ENCODE results near the gene CFAP20DC. TPM values are rescaled to one million over a fixed set of nuclear protein-coding genes. Genes with fewer than 3 reads are reported as not detected.

CFAP20DC gene
- total and polyA plus RNA-seq, 2 of the 4 experiments (the other 2 are of a cell fraction) = 1.2 to 1.6 TPM

DNA sequence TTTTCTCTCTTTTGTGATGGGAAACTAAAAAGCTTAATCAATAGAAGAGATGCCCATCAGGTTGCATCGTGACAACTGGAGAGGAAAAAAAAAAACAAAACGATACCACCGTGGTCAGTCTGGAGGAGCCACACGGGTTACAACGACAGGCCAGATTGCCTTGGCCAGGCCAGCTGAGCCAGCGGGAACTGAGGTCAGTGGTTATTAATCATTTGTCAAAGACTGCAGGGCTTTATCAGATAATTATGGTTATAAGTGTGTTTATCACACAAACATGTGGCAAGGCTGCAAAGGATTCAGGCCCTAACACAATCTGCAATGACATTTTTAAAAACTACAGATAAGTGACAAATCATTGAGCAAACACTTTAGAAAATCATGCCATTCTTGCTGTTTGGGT is 248.3 kb downstream of the CFAP20DC start:
- H3K79me1 ChIP-seq (ENCODE audit: low read depth in 1 of 2, low read length in 2 of 2) = no peaks in the 10 kb centered on the region
- H3K4me3 ChIP-seq (ENCODE audit: insufficient read depth, low read depth, low read length) = no peak overlapping the region
- H3K18ac ChIP-seq (ENCODE audit: low read depth, low read length) = no peak overlapping the region
- TF ChIP-seq MAFK (IDR thresholded peaks at IDR 0.05; ENCODE audit: low read depth, low read length) = no peak
- no peak for TF ChIP-seq MAZ (IDR thresholded peaks at IDR 0.05; ENCODE audit: borderline replicate concordance, low read depth, low read length)
- TF ChIP-seq MXI1 (IDR thresholded peaks at IDR 0.05; ENCODE audit: borderline replicate concordance, low read depth, low read length) = no peak
- TF ChIP-seq RAD21 (IDR thresholded peaks at IDR 0.05; ENCODE audit: low read length) = no peak
- TF ChIP-seq, protein P1, sequence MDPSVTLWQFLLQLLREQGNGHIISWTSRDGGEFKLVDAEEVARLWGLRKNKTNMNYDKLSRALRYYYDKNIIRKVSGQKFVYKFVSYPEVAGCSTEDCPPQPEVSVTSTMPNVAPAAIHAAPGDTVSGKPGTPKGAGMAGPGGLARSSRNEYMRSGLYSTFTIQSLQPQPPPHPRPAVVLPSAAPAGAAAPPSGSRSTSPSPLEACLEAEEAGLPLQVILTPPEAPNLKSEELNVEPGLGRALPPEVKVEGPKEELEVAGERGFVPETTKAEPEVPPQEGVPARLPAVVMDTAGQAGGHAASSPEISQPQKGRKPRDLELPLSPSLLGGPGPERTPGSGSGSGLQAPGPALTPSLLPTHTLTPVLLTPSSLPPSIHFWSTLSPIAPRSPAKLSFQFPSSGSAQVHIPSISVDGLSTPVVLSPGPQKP (IDR thresholded peaks at IDR 0.05; ENCODE audit: borderline replicate concordance, low read depth, low read length) = no peak
- TF ChIP-seq SMC3 (IDR thresholded peaks at IDR 0.05; ENCODE audit: low read depth, low read length) = no peak
- no peak for TF ChIP-seq CEBPB (IDR thresholded peaks at IDR 0.05; ENCODE audit: low read depth, low read length)
- TF ChIP-seq, protein P2, sequence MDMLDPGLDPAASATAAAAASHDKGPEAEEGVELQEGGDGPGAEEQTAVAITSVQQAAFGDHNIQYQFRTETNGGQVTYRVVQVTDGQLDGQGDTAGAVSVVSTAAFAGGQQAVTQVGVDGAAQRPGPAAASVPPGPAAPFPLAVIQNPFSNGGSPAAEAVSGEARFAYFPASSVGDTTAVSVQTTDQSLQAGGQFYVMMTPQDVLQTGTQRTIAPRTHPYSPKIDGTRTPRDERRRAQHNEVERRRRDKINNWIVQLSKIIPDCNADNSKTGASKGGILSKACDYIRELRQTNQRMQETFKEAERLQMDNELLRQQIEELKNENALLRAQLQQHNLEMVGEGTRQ (IDR thresholded peaks at IDR 0.05; ENCODE audit: low read depth, low read length) = no peak
- no peaks in the 10 kb centered on the region for H3K36me3 ChIP-seq (ENCODE audit: control insufficient read depth, insufficient read depth, low read length)
- H3K4me1 ChIP-seq (ENCODE audit: control insufficient read depth, insufficient read depth, low read length) = no peaks in the 10 kb centered on the region
- no peak overlapping the region for H2BK20ac ChIP-seq (ENCODE audit: low read depth, low read length)
- H3K27me3 ChIP-seq (ENCODE audit: control insufficient read depth, insufficient read depth, low read length) = no peaks in the 10 kb centered on the region; the same call in 1 of the 2 replicates
- 0 out of 2 replicates have a peak, but pooled peaks cover 2% of the 10 kb centered on the region for H3K9me1 ChIP-seq (ENCODE audit: insufficient read depth, low read length)
- no peak overlapping the region for H3K27ac ChIP-seq (ENCODE audit: insufficient read depth, low read length)
- in situ Hi-C loops (cut with MboI; ENCODE audit: low sequenced_read_pairs) (loop anchor here (25.0 kb wide), 1 partner anchor 1061 kb away; no protein-coding TSS in a partner anchor), intact Hi-C loops (cut with micrococcal nuclease) (no loop called here), dilution Hi-C loops (cut with HindIII; ENCODE audit: low sequenced_read_pairs, unreplicated experiment) (no loop called here)
- DNase-seq (no peak), ATAC-seq (ENCODE audit: low read depth) (no peak)
- no peak overlapping the region for H2BK120ac ChIP-seq (ENCODE audit: low read depth, low read length)
- no peak overlapping the region for H3K4me2 ChIP-seq (ENCODE audit: low read depth, low read length)
- POLR2A ChIA-PET (ENCODE audit: unreplicated experiment) = no interaction called here
- H3K9me3 ChIP-seq (ENCODE audit: control insufficient read depth, insufficient read depth, low read length) = no peaks in the 10 kb centered on the region
- CTCF ChIA-PET = no interaction called here
- no peak overlapping the region for H2BK5ac ChIP-seq (ENCODE audit: low read depth, low read length, poor library complexity, severe bottlenecking)
- no peak overlapping the region for H3K14ac ChIP-seq (replicated peaks; ENCODE audit: low read depth, low read length)
- H3K9ac ChIP-seq (ENCODE audit: low read depth, low read length) = no peak overlapping the region
- no peak overlapping the region for H2BK15ac ChIP-seq (ENCODE audit: low read depth, low read length)
- no peak overlapping the region for H3K56ac ChIP-seq (ENCODE audit: extremely low read depth, insufficient read depth, low read length)
- H2AFZ ChIP-seq (replicated peaks; ENCODE audit: low read length, poor library complexity) = no peak overlapping the region
- H3K4ac ChIP-seq (ENCODE audit: low read depth, low read length) = no peak overlapping the region
- H4K20me1 ChIP-seq (ENCODE audit: insufficient read depth, low read length) = no peaks in the 10 kb centered on the region
- WGBS, 2 experiments (ENCODE audit: extremely low coverage in 2 of 2, insufficient read length in 1 of 2) = no CpG with 5 or more reads among the region's 6 CpGs
- H3K23ac ChIP-seq (ENCODE audit: low read depth, low read length) = no peak overlapping the region
- BruUV-seq (replicated peaks) = no TSS peak
- no peak overlapping the region for H4K5ac ChIP-seq (ENCODE audit: low read depth, low read length)
- no peak overlapping the region for H2AK9ac ChIP-seq (replicated peaks; ENCODE audit: low read depth, low read length, poor library complexity)
- no peak overlapping the region for H4K91ac ChIP-seq (ENCODE audit: insufficient read depth, low read depth, low read length)
- no peak overlapping the region for H2AK5ac ChIP-seq (ENCODE audit: low read depth, low read length)
- no peak overlapping the region for H4K8ac ChIP-seq (ENCODE audit: low read depth in 2 of 2, low read length in 2 of 2)
